HEK293 (cell line): ENCODE results near the gene KDM4C.

ENCODE experiments used
- CTCF ChIP-seq: fragments of 450-650 bp; formaldehyde crosslinking; IDR thresholded peaks from 2 replicates; pipeline ENCODE4 v1.5.1; 2016; ENCODE audit warnings: missing biosample characterization, missing genetic modification characterization
- KLF1 ChIP-seq: fragments of 450-650 bp; formaldehyde crosslinking; IDR thresholded peaks from 2 replicates; pipeline ENCODE4 v1.5.1; 2016; ENCODE audit warnings: missing biosample characterization, missing genetic modification characterization
- PATZ1 ChIP-seq: fragments of 450-650 bp; formaldehyde crosslinking; IDR thresholded peaks from 2 replicates; pipeline ENCODE4 v1.5.1; 2016; ENCODE audit warnings: missing biosample characterization, missing genetic modification characterization
- ZBTB26 ChIP-seq: fragments of 450-650 bp; formaldehyde crosslinking; optimal IDR thresholded peaks from 2 replicates; pipeline ENCODE3; 2016; ENCODE audit warnings: missing biosample characterization, mild to moderate bottlenecking, missing genetic modification characterization
- ZNF174 ChIP-seq: fragments of 450-650 bp; formaldehyde crosslinking; IDR thresholded peaks from 2 replicates; pipeline ENCODE4 v1.5.0; 2017; ENCODE audit warnings: missing biosample characterization, mild to moderate bottlenecking, missing genetic modification characterization
- ZNF404 ChIP-seq: fragments of 450-650 bp; formaldehyde crosslinking; IDR thresholded peaks from 2 replicates; pipeline ENCODE4 v1.5.1; 2017; ENCODE audit warnings: missing biosample characterization, missing genetic modification characterization
- ZNF571 ChIP-seq: fragments of 450-650 bp; formaldehyde crosslinking; IDR thresholded peaks from 2 replicates; pipeline ENCODE4 v1.5.0; 2017; ENCODE audit warnings: missing biosample characterization, missing genetic modification characterization

GRCh38 chr9:6925836-6926235, 168.1 kb downstream of the KDM4C start:
- no peak for TF ChIP-seq PATZ1
- TF ChIP-seq ZNF404 (tag by site-specific recombination) = no peak
- TF ChIP-seq KLF1 (tag by site-specific recombination) = no peak
- no peak for TF ChIP-seq CTCF (tag by site-specific recombination)
- TF ChIP-seq ZNF174 = no peak
- no peak for TF ChIP-seq ZBTB26 (tag by site-specific recombination)
- no peak for TF ChIP-seq ZNF571 (tag by site-specific recombination)
